D721Med (cell line): ENCODE data around the gene WWTR1.

ENCODE experiments used
- DNase-seq: peaks from one replicate; pipeline ENCODE4 v3.0.0; 2011; ENCODE audit warnings: low spot score; ENCODE audit not compliant: insufficient read length
- FAIRE-seq: peaks from 2 replicates; lab custom pipeline; 2011; peaks lifted over from hg19 to GRCh38; lab: Jason Lieb, UNC
- TF ChIP-seq, protein P1 (sequence below): IDR thresholded peaks from 2 replicates; pipeline ENCODE4 v1.5.1; 2012; ENCODE audit warnings: mild to moderate bottlenecking, control low read depth; ENCODE audit not compliant: insufficient read depth; ENCODE audit errors: missing control alignments

Gene WWTR1

DNA sequence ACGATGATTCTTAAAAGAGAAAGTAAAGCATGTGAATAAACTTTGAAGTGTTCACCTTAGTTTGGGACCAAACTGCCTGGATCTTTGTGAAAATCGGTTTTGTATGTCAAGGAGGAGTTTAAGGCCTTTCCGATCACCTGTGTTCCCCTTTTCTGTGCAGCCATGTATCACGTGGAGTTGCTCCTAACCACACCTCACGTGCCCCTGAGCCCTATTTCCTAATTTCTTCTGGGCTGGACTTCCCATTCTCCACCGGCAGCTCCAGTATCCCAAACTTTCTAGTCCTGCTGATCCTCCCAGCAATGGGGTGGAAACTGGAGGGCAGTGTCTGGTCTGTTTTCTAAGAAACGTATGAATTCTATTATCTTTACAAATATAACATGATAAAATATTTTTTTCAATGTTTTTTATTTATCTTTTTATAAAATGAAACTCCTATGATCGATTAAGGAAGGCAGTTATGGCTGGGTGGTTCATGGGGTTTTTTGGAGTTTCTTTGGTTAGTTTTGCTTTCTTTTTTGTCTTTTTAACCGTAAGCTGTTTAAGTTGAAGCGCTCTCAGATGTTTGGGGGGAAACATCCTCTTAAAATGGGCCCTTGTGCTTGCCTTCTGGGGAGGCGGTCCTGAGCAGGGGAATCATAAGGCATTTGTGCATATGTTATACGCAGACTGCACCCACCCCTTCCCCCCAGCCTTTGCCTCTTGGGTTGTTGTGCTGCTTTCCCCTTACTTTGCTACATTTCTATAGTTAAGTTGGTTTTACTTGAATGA is 43.6 kb upstream of the WWTR1 start:
- DNase-seq (no peak), FAIRE-seq (no peak)
- TF ChIP-seq, protein P1, sequence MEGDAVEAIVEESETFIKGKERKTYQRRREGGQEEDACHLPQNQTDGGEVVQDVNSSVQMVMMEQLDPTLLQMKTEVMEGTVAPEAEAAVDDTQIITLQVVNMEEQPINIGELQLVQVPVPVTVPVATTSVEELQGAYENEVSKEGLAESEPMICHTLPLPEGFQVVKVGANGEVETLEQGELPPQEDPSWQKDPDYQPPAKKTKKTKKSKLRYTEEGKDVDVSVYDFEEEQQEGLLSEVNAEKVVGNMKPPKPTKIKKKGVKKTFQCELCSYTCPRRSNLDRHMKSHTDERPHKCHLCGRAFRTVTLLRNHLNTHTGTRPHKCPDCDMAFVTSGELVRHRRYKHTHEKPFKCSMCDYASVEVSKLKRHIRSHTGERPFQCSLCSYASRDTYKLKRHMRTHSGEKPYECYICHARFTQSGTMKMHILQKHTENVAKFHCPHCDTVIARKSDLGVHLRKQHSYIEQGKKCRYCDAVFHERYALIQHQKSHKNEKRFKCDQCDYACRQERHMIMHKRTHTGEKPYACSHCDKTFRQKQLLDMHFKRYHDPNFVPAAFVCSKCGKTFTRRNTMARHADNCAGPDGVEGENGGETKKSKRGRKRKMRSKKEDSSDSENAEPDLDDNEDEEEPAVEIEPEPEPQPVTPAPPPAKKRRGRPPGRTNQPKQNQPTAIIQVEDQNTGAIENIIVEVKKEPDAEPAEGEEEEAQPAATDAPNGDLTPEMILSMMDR = no peak

DNA sequence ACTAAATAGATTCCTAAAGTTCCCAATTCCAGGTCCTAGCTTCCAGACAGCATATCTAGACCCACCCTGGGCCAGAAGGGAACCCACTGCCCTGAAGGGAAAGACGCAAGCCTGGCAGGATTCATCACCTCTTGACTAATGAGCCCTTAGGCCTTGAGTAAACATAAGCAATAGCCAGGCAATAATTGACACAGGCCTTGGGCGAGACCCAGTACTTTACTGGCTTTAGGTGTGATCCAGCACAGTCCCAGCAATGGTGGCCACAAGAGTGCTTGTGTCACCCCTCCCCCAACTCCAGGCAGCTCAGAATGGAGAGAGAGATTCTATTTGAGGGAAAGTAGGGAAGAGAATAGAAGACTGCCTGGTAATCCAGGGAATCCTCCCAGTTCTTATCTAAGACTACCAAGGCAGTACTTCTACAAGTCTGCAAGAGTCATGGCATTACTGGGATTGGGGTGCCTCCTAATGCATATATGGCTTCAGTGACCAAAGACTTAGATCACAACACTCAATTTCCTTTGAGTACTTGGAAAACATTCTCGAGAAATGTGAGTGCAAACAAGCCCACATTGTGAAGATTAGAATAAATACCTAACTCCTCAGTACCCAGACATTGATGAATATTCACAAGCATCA is 30.4 kb upstream of the WWTR1 start:
- DNase-seq = no peak
- no peak for FAIRE-seq
- TF ChIP-seq, protein P1 = no peak

DNA sequence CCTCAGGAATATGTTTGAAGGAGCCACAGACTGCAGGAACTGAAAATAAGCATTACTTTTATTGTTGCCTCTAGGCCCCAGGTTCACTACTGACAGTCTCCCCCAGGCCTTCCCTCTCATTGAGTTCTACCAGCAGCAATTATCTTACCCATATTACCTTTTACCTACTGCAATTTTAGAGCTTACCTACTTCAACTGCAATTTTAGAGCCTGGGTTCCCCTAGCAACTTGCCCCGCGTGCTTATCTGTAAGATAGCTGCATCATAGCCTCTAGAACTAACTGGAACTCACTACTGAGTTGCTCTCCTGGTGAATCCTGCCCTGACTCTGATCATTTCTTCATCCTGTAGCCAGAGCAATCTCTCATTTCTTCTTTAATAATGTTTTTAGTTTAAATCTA is 29.2 kb upstream of the WWTR1 start:
- FAIRE-seq = no peak
- DNase-seq = no peak
- TF ChIP-seq, protein P1 = no peak

DNA sequence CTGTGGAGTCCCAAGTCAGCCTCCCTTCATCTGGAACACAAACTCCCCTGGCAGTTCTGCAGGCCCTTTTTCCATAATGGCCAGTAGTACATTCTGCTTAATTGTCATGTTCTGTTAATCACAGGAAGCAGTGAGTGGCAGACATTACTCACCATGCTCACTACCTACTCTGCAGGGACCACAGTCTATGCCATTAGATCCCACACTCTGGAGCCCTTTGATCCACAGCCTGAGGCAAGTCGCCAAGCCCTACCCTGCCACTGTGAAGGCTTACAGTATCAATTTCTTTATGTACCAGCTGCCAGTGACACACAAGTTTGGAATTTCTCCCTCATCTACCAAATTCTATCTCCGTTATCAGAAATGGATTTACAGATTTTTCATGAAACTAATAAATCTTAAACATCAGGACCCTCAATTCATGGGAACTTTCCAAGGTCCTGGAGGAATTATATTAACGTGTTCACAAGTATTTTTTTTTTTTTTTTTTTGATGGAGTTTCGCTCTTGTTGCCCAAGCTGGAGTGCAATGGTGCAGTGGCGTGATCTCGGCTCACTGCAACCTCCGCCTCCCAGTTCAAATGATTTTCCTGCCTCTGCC is 20.6 kb upstream of the WWTR1 start:
- DNase-seq = no peak
- no peak for FAIRE-seq
- TF ChIP-seq, protein P1 = no peak

DNA sequence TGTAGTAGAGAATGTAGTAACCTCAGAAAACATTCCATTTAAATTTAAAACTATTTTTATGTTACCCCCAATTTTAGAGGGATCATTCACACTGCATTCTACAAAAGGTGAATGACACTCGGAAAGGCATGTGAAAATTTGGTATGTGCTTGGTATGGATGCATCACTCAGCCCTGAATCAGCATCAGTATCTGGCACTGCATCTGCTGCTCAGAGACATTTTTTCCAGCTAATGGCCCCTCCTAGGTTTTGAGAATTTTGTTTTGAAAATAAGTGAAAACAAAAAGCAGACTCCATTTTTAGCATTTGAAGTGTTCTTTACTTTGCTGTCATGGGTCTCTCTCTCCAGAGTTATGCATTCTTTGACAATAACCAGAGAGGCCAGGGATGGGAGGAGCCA is 15.6 kb upstream of the WWTR1 start:
- DNase-seq = no peak
- FAIRE-seq = no peak

DNA sequence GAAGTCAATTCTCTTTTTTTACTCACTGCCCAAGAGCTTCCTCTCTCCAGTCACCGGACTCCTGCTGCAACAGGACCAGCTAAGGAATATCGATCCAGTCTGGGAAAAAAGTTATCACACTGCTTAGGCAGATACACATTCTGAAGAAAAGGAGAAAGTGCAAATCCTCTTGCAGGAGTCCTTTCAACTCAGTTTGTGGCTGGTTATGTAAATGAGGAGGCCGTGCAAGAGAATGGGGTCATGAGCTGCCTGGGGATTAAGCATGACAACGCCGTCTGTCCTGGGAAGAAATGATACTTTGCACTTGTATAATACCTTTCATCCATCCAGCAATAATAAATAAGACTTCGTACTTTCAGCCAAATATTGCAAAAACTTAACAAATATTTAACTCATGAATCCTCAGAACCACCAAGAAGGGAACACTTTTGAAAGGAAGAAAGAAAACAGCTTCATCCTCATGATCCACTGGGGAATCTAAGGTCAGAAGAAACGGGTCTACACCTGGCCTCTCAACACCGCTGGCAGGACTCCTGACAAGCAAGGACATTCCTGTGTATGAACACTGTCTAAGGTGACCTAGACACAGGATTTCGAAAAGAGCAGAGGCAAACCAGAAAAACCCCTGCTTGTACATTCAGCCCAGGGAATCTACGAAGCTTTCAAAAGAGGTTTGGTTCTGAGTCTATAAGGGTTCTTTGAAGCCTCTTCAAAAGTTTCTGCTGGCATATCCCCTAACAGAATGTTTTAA is 13.1 kb upstream of the WWTR1 start:
- TF ChIP-seq, protein P1 = no peak
- FAIRE-seq (no peak), DNase-seq (no peak)

More for the DNA sequence above, 15.6 kb upstream of the WWTR1 start:
- TF ChIP-seq, protein P1 = no peak
